GM18505 (cell line): ENCODE results near the gene CELA1.
"Not testable (repeated sequence)": the region's sequence is repeated elsewhere in the genome, so short reads cannot be mapped to it uniquely, and the experiment has no call there.

Experiments used
- ATAC-seq: cut with Tn5 transposase; IDR thresholded peaks from one replicate; pipeline ENCODE4 v1.9.1; 2021; ENCODE audit not compliant: unreplicated experiment
- POLR2A ChIP-seq: IDR thresholded peaks from 4 replicates; pipeline ENCODE4 v1.6.1; 2011; ENCODE audit warnings: borderline replicate concordance; ENCODE audit not compliant: insufficient read depth, insufficient read length; ENCODE audit errors: extremely low read depth

The CELA1 gene

GRCh38 chr12:51295651-51296050 lies 50.8 kb downstream of the CELA1 start:
- TF ChIP-seq POLR2A: no peak
- ATAC-seq: no peak

DNA sequence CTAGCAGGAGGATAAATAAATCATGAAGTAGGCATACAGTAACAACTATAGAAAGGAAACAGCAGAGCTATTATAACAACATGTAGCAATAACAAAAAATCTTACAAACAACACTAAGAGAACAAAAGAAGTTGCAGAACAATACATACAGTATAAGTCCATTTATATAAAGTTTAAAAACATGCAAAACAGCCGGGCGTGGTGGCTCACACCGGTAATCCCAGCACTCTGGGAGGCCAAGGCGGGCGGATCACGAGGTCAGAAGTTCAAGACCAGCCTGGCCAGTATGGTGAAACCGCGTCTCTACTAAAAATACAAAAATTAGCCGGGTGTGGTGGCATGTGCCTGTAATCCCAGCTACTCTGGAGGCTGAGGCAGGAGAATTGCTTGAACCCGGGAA lies 52.4 kb downstream of the CELA1 start:
- not testable (repeated sequence) for ATAC-seq

- ATAC-seq: no peak
- TF ChIP-seq POLR2A: no peak
Measured at GRCh38 chr12:51293696-51294095, 52.8 kb downstream of the CELA1 start.

DNA sequence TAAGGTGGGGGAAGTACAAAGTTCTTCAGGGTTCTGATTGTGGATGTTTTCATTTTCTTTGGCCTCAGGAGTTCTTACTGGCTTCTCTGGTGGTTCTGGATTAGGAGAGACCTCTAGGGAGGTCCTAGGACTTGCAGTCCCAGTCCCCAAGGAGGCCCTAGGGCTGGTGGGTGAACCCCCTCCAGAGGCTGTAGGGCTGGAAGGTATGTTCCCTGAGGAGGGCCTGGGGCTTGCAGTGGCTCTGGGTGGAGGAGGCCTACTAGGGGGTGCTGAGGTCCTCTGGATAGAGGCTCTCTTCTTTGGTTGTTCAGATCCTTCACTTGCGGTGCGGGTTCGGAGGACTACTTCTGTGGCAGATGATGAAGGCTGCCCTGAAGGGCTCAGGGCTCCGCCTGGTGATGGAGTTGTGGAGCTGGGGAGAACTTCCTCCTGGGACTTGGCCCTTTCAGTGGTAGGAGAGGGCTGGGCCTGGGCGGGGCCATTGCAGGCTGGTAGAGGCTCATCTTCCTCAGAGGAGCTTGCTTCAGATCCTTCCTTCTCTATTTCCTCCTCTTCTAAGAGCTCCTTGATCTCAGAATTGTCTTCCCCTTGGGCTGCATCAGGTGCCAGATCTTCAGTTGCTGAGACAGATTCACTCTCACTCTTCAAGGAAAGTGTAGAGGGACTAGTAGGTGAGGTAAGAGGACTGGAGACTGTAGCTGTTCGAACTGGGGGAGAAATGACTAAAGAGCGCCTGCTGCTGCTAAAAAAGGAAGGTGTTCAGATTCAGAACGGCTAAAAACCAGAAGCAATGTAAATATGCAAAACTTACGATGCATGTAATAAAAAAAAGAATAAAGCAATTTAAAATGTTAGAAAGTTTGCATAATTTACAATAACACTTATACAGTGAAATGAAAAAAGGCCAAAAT lies 54.6 kb downstream of the CELA1 start:
- ATAC-seq: not testable (repeated sequence)

GRCh38 chr12:51285843-51286242 lies 60.6 kb downstream of the CELA1 start:
- no peak for ATAC-seq
- TF ChIP-seq POLR2A: no peak

- TF ChIP-seq POLR2A: no peak
- no peak for ATAC-seq
Measured at GRCh38 chr12:51281202-51281924, 65.1 kb downstream of the CELA1 start.
